Activated CD8-positive, alpha-beta T cell treated with anti-CD3 and anti-CD28 coated beads, Interleukin-2, amount 10 ng/mL, durations not matched to agents 7 days and 5 days (primary cell): ENCODE data around the gene SPTAN1. TPM values are rescaled to one million over a fixed set of nuclear protein-coding genes. Genes with fewer than 3 reads are reported as not detected.

Experiments
- ATAC-seq: fragments of 150-1000 bp; cut with Tn5 transposase; one replicate; pipeline ENCODE4 v1.10.0; 2021; ENCODE audit warnings: moderate library complexity
- CTCF ChIA-PET: fragments of 350-600 bp; sonication (Branson Sonifier 250); formaldehyde crosslinking; loops from one replicate; lab custom pipeline; 2021; ENCODE audit warnings: antibody characterized with exemption; lab: Charles Lee
- POLR2A ChIA-PET: fragments of 350-600 bp; sonication (Branson Sonifier 250); formaldehyde crosslinking; loops from one replicate; lab custom pipeline; 2021; ENCODE audit warnings: antibody characterized with exemption; lab: Charles Lee
- DNase-seq: peaks from one replicate; pipeline ENCODE4 v3.0.0-alpha.2; 2020
- H3K27ac Mint-ChIP-seq: one replicate; pipeline ENCODE4 v1.8.0; 2021; ENCODE audit warnings: mild to moderate bottlenecking, mixed read lengths
- H3K27me3 Mint-ChIP-seq: one replicate; pipeline ENCODE4 v1.8.0; 2021; ENCODE audit warnings: low read depth, mixed read lengths
- H3K36me3 Mint-ChIP-seq: one replicate; pipeline ENCODE4 v1.8.0; 2021; ENCODE audit warnings: low read depth, mixed read lengths
- H3K4me1 Mint-ChIP-seq: one replicate; pipeline ENCODE4 v1.8.0; 2021; ENCODE audit warnings: low read depth, mixed read lengths
- H3K4me3 Mint-ChIP-seq: one replicate; pipeline ENCODE4 v1.8.0; 2021; ENCODE audit warnings: mild to moderate bottlenecking, mixed read lengths
- H3K9me3 Mint-ChIP-seq: one replicate; pipeline ENCODE4 v1.8.0; 2022; ENCODE audit warnings: mixed read lengths; ENCODE audit not compliant: insufficient read depth
- total RNA-seq, 2 experiments: library from RNA; stranded (reverse); gene quantifications; one replicate each; pipeline ENCODE4 v1.2.3, GENCODE V29; 2021

SPTAN1 gene
- total RNA-seq, 2 experiments from 2014 or later, result 292 to 303 TPM

GRCh38 chr9:128528445-128529160, 23.8 kb upstream of the SPTAN1 start:
- no peak overlapping the region for H3K27ac Mint-ChIP-seq
- peaks cover 52% of the 10 kb centered on the region for H3K36me3 Mint-ChIP-seq
- H3K9me3 Mint-ChIP-seq, result no peaks in the 10 kb centered on the region
- H3K4me1 Mint-ChIP-seq, result no peaks in the 10 kb centered on the region
- ATAC-seq (no peak), DNase-seq (no peak)
- H3K27me3 Mint-ChIP-seq, result no peaks in the 10 kb centered on the region
- ChIA-PET POLR2A (interaction anchor here (1.0 kb wide), 1 partner anchor 420 kb away, joined by 3 read pairs; no protein-coding TSS in a partner anchor), CTCF (no interaction called here)
- H3K4me3 Mint-ChIP-seq, result no peak overlapping the region

GRCh38 chr9:128529191-128529590, 23.2 kb upstream of the SPTAN1 start:
- Mint-ChIP-seq H3K4me1 (no peaks in the 10 kb centered on the region), H3K9me3 (no peaks in the 10 kb centered on the region), H3K27me3 (no peaks in the 10 kb centered on the region), H3K36me3 (peaks cover 56% of the 10 kb centered on the region), H3K4me3 (no peak overlapping the region), H3K27ac (peak overlapping the region; percentile 16)
- no peak for ATAC-seq
- CTCF ChIA-PET, result no interaction called here
- no peak for DNase-seq
- POLR2A ChIA-PET, result no interaction called here

- peaks cover 51% of the 10 kb centered on the region for H3K36me3 Mint-ChIP-seq
- CTCF ChIA-PET, result interaction anchor here (0.6 to 1.0 kb wide), 2 partner anchors 47 to 112 kb away, joined by 3 read pairs; no protein-coding TSS in a partner anchor
- no peak for DNase-seq
- ATAC-seq, result no peak
- H3K4me1 Mint-ChIP-seq, result no peaks in the 10 kb centered on the region
- no peaks in the 10 kb centered on the region for H3K27me3 Mint-ChIP-seq
- H3K4me3 Mint-ChIP-seq, result no peak overlapping the region
- H3K9me3 Mint-ChIP-seq, result no peaks in the 10 kb centered on the region
- POLR2A ChIA-PET, result interaction anchor here (3.3 kb wide), 1 partner anchor 20 kb away, joined by 15 read pairs; the partner anchor contains the start of gene SPTAN1
- H3K27ac Mint-ChIP-seq, result peak overlapping the region; percentile 5
These were observed 19.8 kb upstream of the SPTAN1 start for GRCh38 chr9:128532581-128532980.

- Mint-ChIP-seq H3K36me3 (peaks cover 54% of the 10 kb centered on the region), H3K27ac (no peak overlapping the region), H3K4me3 (no peak overlapping the region), H3K4me1 (no peaks in the 10 kb centered on the region), H3K9me3 (no peaks in the 10 kb centered on the region), H3K27me3 (no peaks in the 10 kb centered on the region)
- ChIA-PET CTCF (interaction anchor here (0.7 to 2.9 kb wide), 2 partner anchors 10 to 35 kb away, joined by 3 to 13 read pairs; no protein-coding TSS in a partner anchor), POLR2A (interaction anchor here (0.7 kb wide), 1 partner anchor 11 kb away, joined by 3 read pairs; the partner anchor contains the start of gene SPTAN1)
- no peak for DNase-seq
- ATAC-seq, result no peak
These were observed 11.6 kb upstream of the SPTAN1 start for GRCh38 chr9:128540634-128541360.

GRCh38 chr9:128546504-128546903, 5.9 kb upstream of the SPTAN1 start:
- peaks cover 15% of the 10 kb centered on the region for H3K4me1 Mint-ChIP-seq
- H3K27ac Mint-ChIP-seq, result no peak overlapping the region
- POLR2A ChIA-PET, result interaction anchor here (0.6 kb wide), 1 partner anchor 172 kb away, joined by 3 read pairs; no protein-coding TSS in a partner anchor
- H3K4me3 Mint-ChIP-seq, result no peak overlapping the region
- no peaks in the 10 kb centered on the region for H3K27me3 Mint-ChIP-seq
- CTCF ChIA-PET, result no interaction called here
- DNase-seq (no peak), ATAC-seq (no peak)
- H3K9me3 Mint-ChIP-seq, result no peaks in the 10 kb centered on the region
- H3K36me3 Mint-ChIP-seq, result peaks cover 10% of the 10 kb centered on the region

- ATAC-seq (no peak), DNase-seq (no peak)
- H3K36me3 Mint-ChIP-seq, result peaks cover 1% of the 10 kb centered on the region
- no peak overlapping the region for H3K27ac Mint-ChIP-seq
- H3K9me3 Mint-ChIP-seq, result no peaks in the 10 kb centered on the region
- H3K4me1 Mint-ChIP-seq, result peaks cover 20% of the 10 kb centered on the region
- no peaks in the 10 kb centered on the region for H3K27me3 Mint-ChIP-seq
- no peak overlapping the region for H3K4me3 Mint-ChIP-seq
- ChIA-PET CTCF (no interaction called here), POLR2A (no interaction called here)
These were observed 3.5 kb upstream of the SPTAN1 start for GRCh38 chr9:128548876-128549275.

GRCh38 chr9:128550226-128550625, 2.2 kb upstream of the SPTAN1 start:
- ATAC-seq (no peak), DNase-seq (no peak)
- ChIA-PET CTCF (interaction anchor here (1.3 to 1.6 kb wide), 3 partner anchors 9 to 45 kb away, joined by 3 to 13 read pairs (median 4); no protein-coding TSS in a partner anchor), POLR2A (interaction anchor here (0.8 to 4.3 kb wide), 8 partner anchors 7 to 189 kb away, joined by 3 to 38 read pairs (median 4); partner anchors contain the start of genes GLE1 and SET)
- peak overlapping the region; percentile 53 for H3K27ac Mint-ChIP-seq
- H3K4me1 Mint-ChIP-seq, result peaks cover 20% of the 10 kb centered on the region
- no peaks in the 10 kb centered on the region for H3K27me3 Mint-ChIP-seq
- H3K4me3 Mint-ChIP-seq, result no peak overlapping the region
- H3K9me3 Mint-ChIP-seq, result no peaks in the 10 kb centered on the region
- no peaks in the 10 kb centered on the region for H3K36me3 Mint-ChIP-seq

- H3K9me3 Mint-ChIP-seq, result no peaks in the 10 kb centered on the region
- no peak for ATAC-seq
- CTCF ChIA-PET, result interaction anchor here (1.3 to 1.6 kb wide), 4 partner anchors 9 to 46 kb away, joined by 3 to 13 read pairs (median 4); no protein-coding TSS in a partner anchor
- H3K27me3 Mint-ChIP-seq, result no peaks in the 10 kb centered on the region
- H3K4me1 Mint-ChIP-seq, result peaks cover 20% of the 10 kb centered on the region
- H3K36me3 Mint-ChIP-seq, result no peaks in the 10 kb centered on the region
- POLR2A ChIA-PET, result interaction anchor here (0.7 to 4.3 kb wide), 13 partner anchors 8 to 268 kb away, joined by 3 to 38 read pairs (median 4); partner anchors contain the start of genes ENDOG, GLE1 and SET
- H3K27ac Mint-ChIP-seq, result peak overlapping the region; percentile 94
- H3K4me3 Mint-ChIP-seq, result peak overlapping the region; percentile 94
- no peak for DNase-seq
These were observed 1.4 kb upstream of the SPTAN1 start for GRCh38 chr9:128550770-128551656.

GRCh38 chr9:128551657-128552152, 682 bp upstream of the SPTAN1 start:
- peak overlapping the region; percentile 94 for H3K4me3 Mint-ChIP-seq
- peaks cover under 1% of the 10 kb centered on the region for H3K36me3 Mint-ChIP-seq

GRCh38 chr9:128552744-128553440, 505 bp downstream of the SPTAN1 start:
- ATAC-seq, result peak; percentile 41
- peaks cover 7% of the 10 kb centered on the region for H3K36me3 Mint-ChIP-seq
- DNase-seq, result peak; percentile 55
- no peaks in the 10 kb centered on the region for H3K27me3 Mint-ChIP-seq
- CTCF ChIA-PET, result interaction anchor here (1.1 to 1.3 kb wide), 4 partner anchors 14 to 133 kb away, joined by 3 to 4 read pairs (median 3); no protein-coding TSS in a partner anchor
- no peak overlapping the region for H3K4me3 Mint-ChIP-seq
- no peaks in the 10 kb centered on the region for H3K9me3 Mint-ChIP-seq
- POLR2A ChIA-PET, result interaction anchor here (0.6 to 4.3 kb wide), 25 partner anchors 10 to 277 kb away, joined by 3 to 38 read pairs (median 4); partner anchors contain the start of genes GLE1, GOLGA2, SWI5 and URM1
- no peak overlapping the region for H3K27ac Mint-ChIP-seq
- peaks cover 21% of the 10 kb centered on the region for H3K4me1 Mint-ChIP-seq

More at GRCh38 chr9:128551657-128552152, 682 bp upstream of the SPTAN1 start:
- ChIA-PET POLR2A (interaction anchor here (0.7 to 4.3 kb wide), 15 partner anchors 7 to 267 kb away, joined by 3 to 38 read pairs (median 4); partner anchors contain the start of genes ENDOG, GLE1, SET and ZDHHC12), CTCF (interaction anchor here (1.3 to 1.6 kb wide), 3 partner anchors 8 to 40 kb away, joined by 3 to 13 read pairs (median 4); no protein-coding TSS in a partner anchor)
- Mint-ChIP-seq H3K9me3 (no peaks in the 10 kb centered on the region), H3K4me1 (peaks cover 20% of the 10 kb centered on the region), H3K27ac (peak overlapping the region; percentile 94), H3K27me3 (no peaks in the 10 kb centered on the region)
- DNase-seq, result no peak
- no peak for ATAC-seq
